ENCODE results near the gene HNRNPA3. TPM values are rescaled to one million over a fixed set of nuclear protein-coding genes. Genes with fewer than 3 reads are reported as not detected.
"Not testable (repeated sequence)": the region's sequence is repeated elsewhere in the genome, so short reads cannot be mapped to it uniquely, and the experiment has no call there.

Gene HNRNPA3
- total and polyA plus RNA-seq, 2 donors (not counting 3 experiments of a cell fraction or from before 2014, with no cell fraction given): 57.5 to 316 TPM

DNA sequence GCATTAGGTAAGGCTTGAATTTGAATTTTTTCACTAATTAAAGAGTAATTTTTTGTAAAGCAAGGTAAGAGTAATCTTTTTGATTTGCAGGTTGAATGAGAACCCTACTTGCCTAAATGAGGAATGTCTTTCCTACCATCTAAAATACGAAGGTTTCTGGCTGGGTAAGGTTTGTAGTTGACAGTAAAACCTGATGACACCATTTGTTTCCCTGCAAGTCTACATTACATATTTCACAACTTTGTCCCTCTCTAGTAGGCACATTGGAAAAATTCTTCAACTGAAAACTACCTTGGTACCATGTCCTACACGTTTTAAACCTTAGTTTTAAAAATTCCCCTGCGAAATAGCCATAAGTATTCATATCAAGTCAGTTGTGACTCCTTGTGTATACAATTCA lies 9.4 kb downstream of the HNRNPA3 start:
- peaks cover 28% of the 10 kb centered on the region for H3K79me2 ChIP-seq (ENCODE audit: control insufficient read depth, insufficient read depth, low read length)
- FAIRE-seq (no peak), DNase-seq (ENCODE audit: low read depth, low spot score) (no peak)
- no peak overlapping the region for H3K4me3 ChIP-seq (replicated peaks in 1 of 3; ENCODE audit: insufficient read depth in 1 of 3, low read depth in 1 of 3, low read length in 3 of 3)
- intact Hi-C loops (cut with micrococcal nuclease) (no loop called here), dilution Hi-C loops (cut with MboI; ENCODE audit: extremely low pct_ligation_motif_present, low sequenced_read_pairs) (no loop called here)
- CTCF ChIA-PET: interaction anchor here (0.9 to 11.6 kb wide), 3 partner anchors 10 to 57 kb away, joined by 3 to 98 read pairs (median 5); no protein-coding TSS in a partner anchor
- peaks cover 19 to 36% of the 10 kb centered on the region in 2 experiments for H3K36me3 ChIP-seq (ENCODE audit: control insufficient read depth in 2 of 2, extremely low read depth in 1 of 2, insufficient read depth in 2 of 2, low read length in 2 of 2)
- no peak overlapping the region for H2AFZ ChIP-seq (ENCODE audit: low read depth, low read length)
- no peaks in the 10 kb centered on the region for H3K27me3 ChIP-seq (ENCODE audit: control insufficient read depth in 2 of 2, insufficient read depth in 2 of 2, low read length in 2 of 2)
- no peak overlapping the region for H3K4me2 ChIP-seq (ENCODE audit: insufficient read depth, low read length)
- H4K20me1 ChIP-seq (replicated peaks; ENCODE audit: control insufficient read depth, extremely low read depth, insufficient read depth, low read length): peaks cover 11% of the 10 kb centered on the region
- POLR2A ChIA-PET: interaction anchor here (1.5 kb wide), 1 partner anchor 43 kb away, joined by 6 read pairs; the partner anchor contains the start of gene NFE2L2
- TF ChIP-seq POLR2A (IDR thresholded peaks at IDR 0.05; ENCODE audit: low read depth, low read length): peak; percentile 6
- TF ChIP-seq, protein P1, sequence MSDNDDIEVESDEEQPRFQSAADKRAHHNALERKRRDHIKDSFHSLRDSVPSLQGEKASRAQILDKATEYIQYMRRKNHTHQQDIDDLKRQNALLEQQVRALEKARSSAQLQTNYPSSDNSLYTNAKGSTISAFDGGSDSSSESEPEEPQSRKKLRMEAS (IDR thresholded peaks at IDR 0.05; ENCODE audit: insufficient read depth, insufficient read length): no peak
- no peaks in the 10 kb centered on the region for H3K4me1 ChIP-seq (ENCODE audit: control insufficient read depth, extremely low read depth, insufficient read depth, low read length)
- H3K9me1 ChIP-seq (replicated peaks; ENCODE audit: control insufficient read depth, extremely low read depth, insufficient read depth, low read length): no peaks in the 10 kb centered on the region
- no peak overlapping the region for H3K27ac ChIP-seq (ENCODE audit: insufficient read depth, low read depth, low read length)
- H3K9ac ChIP-seq (replicated peaks; ENCODE audit: extremely low read depth, insufficient read depth, low read length): no peak overlapping the region
- BruUV-seq (replicated peaks): no TSS peak
- H3K9me3 ChIP-seq (replicated peaks; ENCODE audit: control insufficient read depth, insufficient read depth, low read length): no peaks in the 10 kb centered on the region

DNA sequence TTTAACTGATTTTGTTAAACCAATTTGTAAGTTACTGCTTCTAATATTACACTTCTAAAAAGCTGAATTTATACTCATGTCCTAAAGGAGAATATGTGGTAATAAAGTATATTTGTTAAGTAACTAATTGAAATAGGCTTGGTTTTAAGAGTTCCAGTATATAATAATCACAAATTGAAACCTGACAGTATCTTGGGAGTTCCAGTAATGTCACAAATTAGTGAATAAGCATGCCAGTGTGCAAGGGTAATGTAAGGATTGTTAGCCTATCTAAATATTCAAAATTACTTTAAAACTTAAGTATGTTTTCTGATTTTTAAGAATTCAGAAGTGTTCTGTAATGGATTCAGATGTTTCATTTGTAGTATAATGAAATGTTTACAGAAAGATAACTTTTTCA lies 10.8 kb downstream of the HNRNPA3 start:
- H3K27ac ChIP-seq (ENCODE audit: insufficient read depth, low read depth, low read length); DNase-seq (ENCODE audit: low read depth, low spot score); dilution Hi-C loops (cut with MboI; ENCODE audit: extremely low pct_ligation_motif_present, low sequenced_read_pairs); H3K4me3 ChIP-seq (replicated peaks in 1 of 3; ENCODE audit: insufficient read depth in 1 of 3, low read depth in 1 of 3, low read length in 3 of 3); H3K4me2 ChIP-seq (ENCODE audit: insufficient read depth, low read length); BruUV-seq (replicated peaks); H3K9me3 ChIP-seq (replicated peaks; ENCODE audit: control insufficient read depth, insufficient read depth, low read length); H2AFZ ChIP-seq (ENCODE audit: low read depth, low read length); FAIRE-seq; intact Hi-C loops (cut with micrococcal nuclease); POLR2A ChIA-PET; H3K9ac ChIP-seq (replicated peaks; ENCODE audit: extremely low read depth, insufficient read depth, low read length); H3K4me1 ChIP-seq (ENCODE audit: control insufficient read depth, extremely low read depth, insufficient read depth, low read length); H3K9me1 ChIP-seq (replicated peaks; ENCODE audit: control insufficient read depth, extremely low read depth, insufficient read depth, low read length); H3K27me3 ChIP-seq (ENCODE audit: control insufficient read depth in 2 of 2, insufficient read depth in 2 of 2, low read length in 2 of 2); H4K20me1 ChIP-seq (replicated peaks; ENCODE audit: control insufficient read depth, extremely low read depth, insufficient read depth, low read length): not testable (repeated sequence)
- CTCF ChIA-PET: interaction anchor here (11.6 kb wide), 1 partner anchor 59 kb away, joined by 98 read pairs; no protein-coding TSS in a partner anchor
- Histone ChIP-seq H3K79me2 (ENCODE audit: control insufficient read depth, insufficient read depth, low read length) (peaks cover 15% of the 10 kb centered on the region), H3K36me3 (ENCODE audit: control insufficient read depth in 2 of 2, extremely low read depth in 1 of 2, insufficient read depth in 2 of 2, low read length in 2 of 2) (peaks cover 16 to 24% of the 10 kb centered on the region in 2 experiments)

Measured in endothelial cell of umbilical vein (primary cell).